NB4 (cell line): ENCODE results near the gene KLHL13.

Source experiments
- MYC ChIP-seq: IDR thresholded peaks from 2 replicates; pipeline ENCODE4 v1.6.1; 2011; ENCODE audit warnings: low read depth, low read length
- POLR2A ChIP-seq: IDR thresholded peaks from 2 replicates; pipeline ENCODE4 v1.6.1; 2011; ENCODE audit warnings: mild to moderate bottlenecking; ENCODE audit not compliant: insufficient read length; ENCODE audit errors: extremely low read depth
- TF ChIP-seq, protein P1 (sequence below): IDR thresholded peaks from one replicate; pipeline ENCODE4 v1.5.1; 2012; ENCODE audit warnings: low read depth, low read length

DNA sequence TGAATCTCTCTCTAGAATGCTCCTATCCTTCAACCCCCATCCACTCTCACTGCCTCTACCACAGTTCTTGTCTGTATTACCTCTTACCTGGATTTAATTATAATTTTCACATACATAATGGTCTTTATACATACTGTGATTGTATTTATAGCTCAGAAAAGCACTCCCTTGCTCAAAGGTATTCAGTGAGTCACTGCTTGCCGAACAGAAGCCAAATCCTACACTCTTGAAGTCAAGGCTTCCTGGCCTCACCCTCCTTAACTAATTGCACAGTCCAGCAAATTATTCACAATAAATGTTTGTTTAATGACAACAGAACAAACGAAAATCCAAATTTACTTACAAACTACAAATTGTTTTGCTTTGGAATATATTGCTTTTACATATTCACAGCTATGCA lies 159.5 kb downstream of the KLHL13 start:
- TF ChIP-seq, protein P1, sequence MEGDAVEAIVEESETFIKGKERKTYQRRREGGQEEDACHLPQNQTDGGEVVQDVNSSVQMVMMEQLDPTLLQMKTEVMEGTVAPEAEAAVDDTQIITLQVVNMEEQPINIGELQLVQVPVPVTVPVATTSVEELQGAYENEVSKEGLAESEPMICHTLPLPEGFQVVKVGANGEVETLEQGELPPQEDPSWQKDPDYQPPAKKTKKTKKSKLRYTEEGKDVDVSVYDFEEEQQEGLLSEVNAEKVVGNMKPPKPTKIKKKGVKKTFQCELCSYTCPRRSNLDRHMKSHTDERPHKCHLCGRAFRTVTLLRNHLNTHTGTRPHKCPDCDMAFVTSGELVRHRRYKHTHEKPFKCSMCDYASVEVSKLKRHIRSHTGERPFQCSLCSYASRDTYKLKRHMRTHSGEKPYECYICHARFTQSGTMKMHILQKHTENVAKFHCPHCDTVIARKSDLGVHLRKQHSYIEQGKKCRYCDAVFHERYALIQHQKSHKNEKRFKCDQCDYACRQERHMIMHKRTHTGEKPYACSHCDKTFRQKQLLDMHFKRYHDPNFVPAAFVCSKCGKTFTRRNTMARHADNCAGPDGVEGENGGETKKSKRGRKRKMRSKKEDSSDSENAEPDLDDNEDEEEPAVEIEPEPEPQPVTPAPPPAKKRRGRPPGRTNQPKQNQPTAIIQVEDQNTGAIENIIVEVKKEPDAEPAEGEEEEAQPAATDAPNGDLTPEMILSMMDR: no peak
- TF ChIP-seq POLR2A (no peak), MYC (no peak)
